Ureter (tissue), 1 donor: ENCODE results near the gene NADSYN1. TPM values are rescaled to one million over a fixed set of nuclear protein-coding genes. Genes with fewer than 3 reads are reported as not detected.

Experiments used
- DNase-seq: peaks from one replicate; pipeline ENCODE4 v3.0.0-alpha.2; 2020; ENCODE audit warnings: low spot score
- total RNA-seq: library from RNA; stranded (reverse); gene quantifications from one replicate; pipeline ENCODE4 v1.2.4, GENCODE V29; 2023
- donor health status: DM: yes; HTN: yes; CAD: no.

The NADSYN1 gene
- total RNA-seq, 1 donor from 2014 or later, result 262 TPM

DNA sequence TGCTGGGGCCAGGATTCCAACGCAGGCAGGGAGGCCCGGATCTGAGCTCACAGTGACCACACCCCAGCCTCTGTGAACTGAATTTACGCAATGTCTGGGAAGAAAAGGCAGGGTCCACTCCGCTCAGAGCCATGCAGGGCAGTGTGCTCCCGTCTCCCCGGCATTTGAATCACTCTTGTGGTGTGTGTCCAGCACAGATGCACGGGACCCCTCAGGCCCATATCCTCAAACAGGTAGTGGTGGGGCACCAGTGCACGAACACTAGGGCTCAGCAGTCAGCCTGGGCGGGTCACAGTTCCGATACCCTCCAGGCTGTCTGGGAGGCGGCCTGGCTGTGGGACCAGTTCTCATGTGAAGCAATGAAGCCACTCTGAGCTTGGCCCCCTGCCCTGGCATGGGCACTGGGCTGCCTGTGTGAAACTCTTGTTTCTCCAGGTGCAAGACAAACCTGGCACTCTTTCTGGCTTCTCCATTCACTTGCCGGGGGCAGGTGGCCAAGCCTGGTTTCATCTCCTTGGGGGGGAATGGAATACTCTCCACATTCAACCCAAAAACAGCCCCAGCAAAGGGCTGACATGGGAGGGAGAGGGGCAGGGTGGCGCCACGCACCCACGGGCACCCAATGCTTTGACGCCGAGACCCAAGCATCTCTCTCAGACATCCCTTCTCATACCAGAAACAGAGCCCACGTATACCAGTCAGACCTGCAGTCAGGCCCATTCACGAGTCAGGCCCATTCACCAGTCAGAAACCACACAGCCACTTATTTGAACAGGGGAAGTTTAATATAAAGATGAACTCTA lies 19.2 kb upstream of the NADSYN1 start:
- DNase-seq, result no peak

DNA sequence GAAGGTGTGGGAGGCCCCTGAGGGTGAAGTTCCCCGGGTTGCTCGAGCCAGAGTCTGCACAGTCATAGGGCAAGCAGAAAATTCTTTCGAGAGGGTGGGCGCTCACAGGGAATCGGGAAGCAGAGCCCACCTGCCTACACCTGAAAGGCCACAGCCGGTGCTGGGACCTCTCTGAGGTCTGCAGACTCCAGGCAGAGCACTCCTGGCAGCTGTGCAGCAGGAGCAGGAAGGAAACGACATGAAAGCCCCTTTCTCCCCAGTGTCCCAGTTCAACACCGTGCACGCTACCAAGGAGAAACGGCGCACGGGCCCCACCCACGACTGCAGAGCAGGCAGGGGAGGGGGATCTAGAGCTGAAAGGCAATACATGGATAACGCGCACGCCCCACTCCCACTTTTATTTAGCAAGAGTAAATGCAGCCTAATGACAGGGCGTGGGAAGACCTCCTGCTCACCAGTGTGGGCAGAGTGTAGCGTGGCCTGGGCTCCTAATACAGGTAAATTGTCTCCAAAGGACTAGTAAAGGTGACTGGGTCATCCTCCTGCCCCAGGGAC lies 18.4 kb upstream of the NADSYN1 start:
- no peak for DNase-seq

DNA sequence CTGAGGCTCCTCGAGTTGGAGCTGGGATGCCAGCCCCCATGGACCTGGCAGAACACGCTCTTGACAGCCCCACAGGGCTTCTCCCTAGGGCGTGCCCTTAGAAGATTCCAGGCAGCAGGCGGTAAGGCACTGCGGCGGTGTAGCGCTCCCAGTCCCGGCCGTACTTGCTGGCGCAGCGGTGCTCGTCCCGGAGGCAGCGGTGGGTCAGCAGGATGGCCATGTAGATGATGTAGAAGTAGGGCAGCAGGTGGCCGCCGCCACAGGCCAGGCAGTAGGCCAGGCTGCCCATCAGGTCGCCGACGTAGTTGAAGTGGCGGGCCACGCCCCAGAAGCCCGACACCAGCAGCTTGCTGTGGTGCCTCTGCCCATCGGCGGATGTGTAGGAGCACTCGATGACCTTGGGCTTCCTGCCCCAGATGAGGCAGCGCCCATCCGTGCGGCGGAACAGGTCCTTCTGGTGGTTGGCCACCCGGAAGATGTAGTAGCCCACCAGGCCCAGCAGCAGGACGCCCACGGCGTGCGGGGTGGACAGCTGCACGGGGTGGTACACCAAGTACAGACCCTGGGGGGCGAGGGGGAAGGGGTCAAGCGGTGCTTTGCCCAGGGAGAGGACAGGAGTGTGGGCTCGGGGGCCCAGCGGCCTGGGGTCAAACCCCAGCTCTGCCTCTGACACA lies 17.6 kb upstream of the NADSYN1 start:
- no peak for DNase-seq

DNA sequence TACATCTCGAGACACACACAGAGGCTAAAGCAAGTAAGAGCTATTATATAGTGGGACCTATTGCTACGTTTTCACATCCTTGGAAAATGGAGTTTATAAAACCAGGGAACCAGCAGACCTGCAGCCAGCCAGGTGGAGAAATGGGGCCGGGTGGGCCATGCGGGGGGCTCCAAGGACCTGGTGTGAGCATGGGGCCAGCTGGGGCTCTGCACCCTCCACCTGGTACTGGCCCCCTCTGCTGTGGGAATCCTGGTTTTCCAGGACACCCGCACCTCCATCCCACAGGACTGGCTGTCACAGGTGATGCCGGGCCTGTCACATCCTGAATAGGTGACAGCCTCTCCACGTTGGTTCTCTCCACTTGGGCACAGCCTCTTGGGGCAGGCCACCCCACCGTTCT lies 16.1 kb upstream of the NADSYN1 start:
- no peak for DNase-seq

DNA sequence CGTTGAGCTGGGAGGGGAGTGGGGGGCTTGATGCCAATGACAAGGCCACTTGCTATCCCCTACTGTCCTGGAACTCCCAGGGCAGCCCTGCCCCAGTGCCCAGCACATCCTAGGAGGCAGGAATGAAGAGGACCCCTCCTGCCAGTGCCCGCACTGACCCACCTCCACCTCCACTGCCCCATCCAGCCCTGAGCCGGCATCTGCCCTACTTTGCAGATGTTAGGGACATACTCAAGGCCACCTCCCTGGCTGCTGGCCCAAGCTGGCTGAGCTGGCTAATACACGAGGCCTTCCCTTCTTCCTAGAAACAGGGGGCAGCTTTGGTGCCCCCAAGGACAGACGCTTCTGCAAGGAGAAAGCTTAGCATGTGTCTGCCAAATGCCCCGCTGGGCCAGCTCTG lies 15.6 kb upstream of the NADSYN1 start:
- DNase-seq, result no peak

DNA sequence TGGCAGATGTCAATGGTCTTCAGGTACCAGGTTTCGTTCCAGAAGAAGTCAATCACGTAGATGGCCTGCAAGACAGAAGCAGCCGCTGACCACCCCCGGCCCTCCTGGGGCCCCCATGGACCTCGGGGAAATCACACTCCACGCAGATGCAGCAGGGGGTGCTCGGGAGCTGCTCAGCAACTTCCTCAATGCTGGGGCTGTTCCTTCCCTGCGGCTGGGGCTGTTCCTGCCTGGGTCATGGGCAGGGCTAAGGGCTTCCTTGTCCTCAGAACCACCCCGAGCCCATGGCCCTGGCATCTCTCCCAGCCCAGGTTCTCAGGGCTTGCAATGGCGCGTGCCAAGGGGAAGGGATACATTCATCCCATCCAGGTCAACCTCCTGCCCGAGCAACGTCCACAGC lies 15.1 kb upstream of the NADSYN1 start:
- no peak for DNase-seq

DNA sequence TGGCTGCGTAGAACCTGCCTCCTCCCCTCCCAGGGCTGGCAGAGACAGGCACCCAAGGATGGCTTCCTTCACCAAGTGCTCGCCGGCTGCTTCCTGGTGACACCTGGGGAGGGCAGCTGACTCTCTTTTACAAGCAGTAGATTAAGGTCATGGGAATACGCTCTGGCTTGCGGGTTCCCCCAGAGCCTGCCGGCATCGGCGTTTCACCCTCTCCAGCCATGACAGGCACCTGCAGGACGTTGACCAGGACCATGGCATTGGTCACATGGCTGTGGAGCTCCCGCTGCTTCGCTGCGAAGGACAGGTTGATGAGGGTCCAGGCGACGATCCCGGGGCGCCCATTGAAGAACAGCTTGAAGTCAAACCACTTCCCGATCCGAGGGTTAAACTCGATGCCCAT lies 14.4 kb upstream of the NADSYN1 start:
- no peak for DNase-seq

DNA sequence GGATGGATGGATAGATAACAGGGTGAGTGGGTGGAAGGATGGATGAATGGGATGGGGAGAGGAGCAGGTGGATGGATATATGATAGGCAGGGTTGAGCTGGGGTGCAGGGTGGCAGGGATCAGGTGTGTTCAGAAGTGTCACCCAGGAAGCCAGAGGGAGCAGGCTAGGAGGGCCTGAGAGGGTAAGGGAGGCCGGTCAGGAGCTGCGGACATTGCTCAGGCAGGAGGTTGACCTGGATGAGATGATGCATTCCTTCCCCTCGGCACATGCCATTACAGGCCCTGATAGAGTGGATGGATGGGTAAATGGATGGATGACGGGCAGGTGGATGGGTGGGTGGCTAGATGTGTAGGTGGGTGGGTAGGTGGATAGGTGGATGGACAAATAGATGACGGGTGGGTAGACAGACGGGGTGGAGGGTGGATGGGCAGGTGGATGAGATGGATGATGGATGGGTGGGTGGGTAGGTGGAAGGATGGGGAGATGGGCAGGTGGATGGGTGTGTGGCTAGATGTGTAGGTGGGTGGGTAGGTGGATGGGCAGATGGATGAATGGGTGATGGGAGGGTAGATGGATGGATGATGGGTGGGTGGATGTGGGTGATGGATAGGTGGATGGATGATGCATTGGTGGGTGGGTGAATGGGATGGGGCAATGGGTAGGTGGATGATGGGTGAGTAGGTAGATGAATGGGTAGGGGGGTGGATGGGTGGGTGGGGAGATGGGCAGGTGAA lies 12.8 kb upstream of the NADSYN1 start:
- DNase-seq, result no peak

DNA sequence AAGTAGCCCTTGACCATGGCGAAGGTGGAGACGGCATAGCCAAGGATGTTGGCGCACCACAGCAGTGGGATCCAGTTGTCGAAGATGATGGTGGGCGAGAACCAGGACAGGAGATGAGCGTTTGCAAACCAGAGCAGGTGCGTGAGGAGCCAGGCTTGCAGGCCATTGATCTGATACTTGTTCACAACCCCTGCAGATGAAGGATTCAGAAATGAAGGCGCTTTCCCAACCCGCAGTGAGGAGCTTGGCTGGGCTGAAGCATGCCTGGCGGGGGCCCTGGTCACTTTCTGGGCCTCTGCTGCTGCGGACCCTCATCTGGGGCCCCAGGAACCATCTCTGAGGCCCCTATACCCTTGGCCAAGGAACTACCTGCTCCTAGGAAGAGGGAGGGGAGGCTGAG lies 11.8 kb upstream of the NADSYN1 start:
- DNase-seq, result no peak

DNA sequence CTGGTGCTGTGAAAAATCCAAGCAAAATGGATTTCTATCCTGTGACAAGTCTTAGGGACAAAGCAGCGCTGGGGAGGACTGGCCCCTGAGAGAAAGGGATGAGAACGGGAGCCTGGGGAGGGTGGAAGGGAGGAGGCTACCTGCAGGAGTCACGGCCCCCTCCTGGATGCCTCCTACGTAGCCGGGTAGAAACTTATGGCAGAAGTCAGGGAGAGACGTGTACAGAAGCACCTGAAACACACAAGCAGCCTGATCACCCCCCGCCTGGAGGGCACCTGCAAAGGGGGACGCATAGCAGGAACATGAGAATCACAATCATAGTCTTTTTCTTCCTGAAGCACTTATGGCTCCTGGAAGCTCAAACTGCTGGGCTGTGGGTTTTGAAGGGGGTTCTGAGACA lies 10.9 kb upstream of the NADSYN1 start:
- DNase-seq, result no peak

DNA sequence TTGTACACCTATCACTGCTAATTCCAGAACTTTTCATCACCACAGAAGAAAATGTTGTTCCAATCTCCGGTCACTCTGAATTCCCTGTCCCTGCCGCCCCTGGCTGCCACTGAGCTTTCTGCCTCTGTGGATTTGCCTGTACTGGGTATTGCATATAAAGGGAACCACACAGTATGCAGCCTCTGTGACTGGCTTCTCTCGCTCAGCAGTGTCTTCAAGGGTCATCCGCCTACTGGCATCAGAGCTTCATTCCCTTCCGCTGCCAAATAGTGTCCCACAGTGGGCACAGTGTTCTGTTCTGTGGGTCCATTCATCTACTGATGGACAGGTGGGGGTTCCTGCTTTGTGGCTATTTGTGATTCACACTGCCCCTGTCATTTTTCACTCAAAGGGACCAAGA lies 10.1 kb upstream of the NADSYN1 start:
- DNase-seq, result no peak

DNA sequence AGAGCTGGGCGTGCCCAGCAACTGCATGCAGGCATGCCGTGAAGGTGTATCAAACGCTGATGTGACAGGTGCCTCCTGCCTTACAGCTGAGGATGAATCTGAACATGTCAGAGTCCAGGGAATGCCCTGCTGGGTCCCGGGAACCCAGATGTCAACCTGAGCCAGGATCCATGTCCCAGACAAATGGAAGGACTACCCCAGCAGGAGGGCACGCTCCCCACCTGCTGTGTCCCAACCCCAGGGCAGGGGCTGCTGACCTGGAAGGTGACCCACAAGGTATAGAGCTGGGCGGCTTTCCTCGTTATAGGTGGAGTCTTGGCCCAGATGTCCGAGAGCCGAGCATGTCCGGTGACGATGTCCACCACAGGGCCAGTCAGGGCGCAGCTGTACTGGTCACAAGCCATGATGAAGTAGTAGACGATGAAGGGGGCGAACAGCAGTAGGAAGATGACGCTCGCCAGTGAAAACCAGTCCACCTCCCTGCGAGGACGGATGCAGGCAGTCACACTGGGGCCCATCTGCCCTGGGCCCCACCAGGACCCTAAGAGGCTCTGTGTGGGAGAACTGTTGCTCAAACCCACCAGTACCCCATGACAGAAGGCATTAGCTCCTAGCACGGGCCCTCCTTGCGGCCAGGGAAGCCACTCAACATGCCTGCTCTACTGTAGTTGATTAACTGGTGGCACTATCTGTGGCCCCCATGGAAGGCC lies 9.1 kb upstream of the NADSYN1 start:
- DNase-seq, result no peak

DNA sequence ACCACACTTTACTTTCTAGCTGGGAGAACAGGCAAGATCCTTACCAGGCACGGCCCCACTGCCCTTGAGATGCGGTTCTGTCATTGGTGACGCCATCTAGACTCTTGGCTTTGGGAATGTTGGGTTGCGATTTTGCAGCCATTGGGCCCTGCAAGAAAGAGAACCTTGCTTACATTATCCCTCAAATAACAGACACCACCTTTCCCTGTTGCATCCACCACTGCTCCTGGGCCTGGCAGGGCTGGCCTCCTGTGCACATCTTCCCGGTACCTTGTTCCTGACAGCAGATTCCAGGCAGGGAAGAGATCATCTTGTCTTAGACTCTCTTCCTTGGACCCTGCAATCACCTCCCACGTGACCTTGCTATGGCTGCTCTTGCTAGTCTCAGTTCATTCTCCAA lies 8.2 kb upstream of the NADSYN1 start:
- no peak for DNase-seq

DNA sequence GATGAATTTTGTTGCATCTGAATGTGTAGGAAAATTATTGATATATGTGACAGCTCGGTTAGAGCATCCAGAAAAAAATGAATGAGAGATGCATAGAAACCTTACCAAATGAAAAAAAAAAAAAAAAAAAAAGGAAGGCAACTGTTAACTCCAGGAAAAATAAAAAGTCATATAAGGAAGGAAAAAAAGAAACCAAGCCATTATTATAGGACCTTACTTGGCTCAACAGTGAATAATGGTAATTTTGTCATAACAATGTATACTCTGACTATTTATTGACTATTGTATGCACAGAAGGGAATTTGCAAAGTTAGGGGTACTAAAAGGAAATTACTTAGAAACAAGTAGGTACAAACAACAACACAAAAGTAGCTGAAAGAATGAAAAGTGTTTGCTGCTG lies 6.9 kb upstream of the NADSYN1 start:
- no peak for DNase-seq

DNA sequence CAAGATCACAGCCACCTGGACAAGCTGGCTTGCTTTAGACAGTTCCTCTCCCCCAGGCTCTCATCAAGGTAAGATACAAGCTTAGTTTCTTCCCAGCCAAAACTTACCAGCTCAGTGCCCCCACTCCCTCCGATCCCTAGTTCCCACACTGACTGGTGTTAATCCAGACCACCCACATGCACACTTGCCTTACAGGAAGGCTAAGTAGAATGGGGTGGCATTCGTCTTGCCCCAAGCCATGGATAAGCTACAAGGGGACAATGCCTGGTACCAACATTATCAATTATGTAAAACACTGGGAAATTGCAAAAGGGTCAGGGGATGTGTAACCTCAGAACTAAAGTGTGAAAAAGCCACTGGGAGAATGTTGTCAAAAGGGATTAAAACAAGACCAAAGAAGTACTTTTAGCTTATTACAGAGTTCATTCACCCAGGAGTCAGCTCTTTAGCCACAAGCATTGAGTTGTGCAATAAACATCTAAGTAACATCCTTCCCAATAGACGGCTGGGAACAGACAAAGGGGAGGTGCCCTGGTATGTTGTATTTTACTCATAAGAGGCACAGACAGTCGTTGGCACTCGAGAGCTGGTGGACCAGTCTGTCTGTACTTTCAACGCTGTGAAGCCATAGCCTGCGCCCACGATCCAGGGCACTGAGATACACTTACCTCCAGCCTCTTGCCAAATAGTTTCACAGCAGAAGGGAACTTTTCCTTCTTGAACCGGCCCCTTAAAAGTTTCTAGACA lies 5.9 kb upstream of the NADSYN1 start:
- no peak for DNase-seq

DNA sequence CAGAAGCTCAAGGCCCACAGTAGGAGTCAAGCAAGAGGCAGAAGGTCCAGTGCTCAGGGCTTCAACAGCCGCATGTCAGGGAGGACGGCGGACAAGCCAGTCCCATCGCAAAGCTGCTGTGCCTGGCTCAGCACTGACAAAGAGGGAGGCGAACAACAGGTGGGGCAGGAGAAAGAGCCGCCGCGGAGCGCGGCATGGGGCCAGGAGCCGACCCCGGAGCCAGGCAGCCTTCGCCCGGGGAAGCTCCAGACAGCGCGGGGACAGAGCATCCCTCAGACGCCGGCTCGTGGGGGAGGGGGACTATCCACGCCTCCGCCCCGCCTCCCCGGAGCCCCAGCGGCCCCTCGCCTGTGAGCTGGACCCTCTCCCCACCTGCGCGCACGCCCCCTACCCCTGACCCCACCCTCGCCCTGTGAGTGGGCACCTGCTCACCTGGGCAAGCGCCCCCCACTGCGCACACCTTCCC lies 5.2 kb upstream of the NADSYN1 start:
- DNase-seq, result peak; percentile 61

DNA sequence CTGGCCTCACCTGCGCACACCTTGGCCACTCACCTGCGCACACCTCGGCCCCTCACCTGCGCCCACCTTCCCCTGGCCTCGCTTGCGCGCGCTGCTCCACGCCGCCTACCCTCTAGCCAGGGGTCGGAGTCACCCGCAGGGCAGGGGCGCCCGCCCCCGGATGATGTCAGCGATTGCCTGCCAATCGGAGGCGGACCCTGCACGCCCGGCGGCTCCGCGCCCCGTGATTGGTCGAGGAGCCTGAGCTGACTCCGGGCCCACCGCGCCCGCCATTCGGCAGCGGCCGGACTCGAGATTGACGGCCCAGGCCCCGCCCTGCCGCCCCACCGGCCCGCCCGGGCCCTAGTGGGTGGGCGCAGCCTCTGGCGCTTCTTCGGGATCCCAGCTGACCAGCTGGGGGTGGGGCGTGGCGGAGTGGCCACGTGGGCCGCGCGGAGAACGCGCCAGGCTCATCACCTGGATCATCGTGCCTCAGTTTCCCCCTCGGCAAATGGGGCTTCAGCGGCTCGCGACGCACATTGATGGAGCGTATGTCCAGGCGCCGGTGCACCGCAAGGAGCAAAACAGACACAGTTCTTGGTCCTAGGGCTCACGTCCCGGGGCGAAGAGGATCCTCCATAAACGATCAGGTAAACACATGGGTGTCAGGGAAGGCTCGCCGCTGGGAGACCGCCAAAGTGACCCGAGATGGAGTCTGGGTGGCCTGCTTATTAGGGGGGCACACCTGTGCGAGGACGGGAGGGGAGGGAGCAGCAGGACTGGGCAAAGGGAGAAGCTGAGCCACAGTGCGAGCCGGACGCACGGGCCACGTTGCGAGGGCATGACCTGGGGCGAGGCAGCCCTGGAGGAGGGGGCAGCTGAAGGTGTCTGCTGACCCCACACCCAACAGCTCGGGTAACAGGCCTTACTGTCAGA lies 4.5 kb upstream of the NADSYN1 start, which contains the start of gene DHCR7:
Gene DHCR7, minus strand, starts transcription at position 137 of the 915 bp plus-strand sequence. CDS start 3,441 bp downstream, outside the sequence.
- peak; percentile 95 for DNase-seq

DNA sequence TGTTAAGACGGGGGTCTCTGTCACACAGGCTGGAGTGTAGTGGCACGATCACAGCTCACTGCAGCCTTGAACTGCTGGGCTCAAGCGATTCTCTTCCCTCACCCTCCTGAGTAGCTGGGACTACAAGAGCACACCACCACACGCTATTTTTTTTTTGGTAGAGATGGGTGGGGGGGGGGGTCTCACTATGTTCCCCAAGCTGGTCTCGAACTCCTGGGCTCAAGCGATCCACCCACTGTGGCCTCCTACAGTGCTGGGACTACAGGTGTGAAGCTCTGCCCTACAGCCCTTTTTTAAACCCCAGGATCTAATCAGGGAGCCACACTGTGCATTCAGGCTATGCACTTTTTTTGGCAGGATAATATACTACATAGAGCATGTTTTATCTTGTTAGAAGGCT lies 3.4 kb upstream of the NADSYN1 start:
- DNase-seq, result no peak

DNA sequence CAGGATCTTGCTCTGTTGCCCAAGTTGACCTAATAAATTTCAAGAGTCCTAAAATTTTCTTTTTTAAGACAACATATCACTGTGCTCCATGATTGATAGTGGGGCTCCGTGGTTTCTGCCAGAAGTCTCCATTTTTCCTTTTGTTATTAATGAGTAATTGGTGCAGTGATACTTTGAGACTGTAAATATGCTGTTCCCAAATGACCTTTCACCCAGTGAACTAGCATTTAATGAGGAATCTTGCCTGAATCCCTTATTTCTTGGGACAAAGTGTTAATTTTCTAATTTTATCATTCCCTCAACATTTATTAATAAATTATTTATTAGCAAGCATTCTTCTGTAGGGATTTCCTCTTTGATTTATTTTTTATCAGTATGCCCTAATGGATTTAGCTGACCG lies 2.5 kb upstream of the NADSYN1 start:
- DNase-seq, result no peak

DNA sequence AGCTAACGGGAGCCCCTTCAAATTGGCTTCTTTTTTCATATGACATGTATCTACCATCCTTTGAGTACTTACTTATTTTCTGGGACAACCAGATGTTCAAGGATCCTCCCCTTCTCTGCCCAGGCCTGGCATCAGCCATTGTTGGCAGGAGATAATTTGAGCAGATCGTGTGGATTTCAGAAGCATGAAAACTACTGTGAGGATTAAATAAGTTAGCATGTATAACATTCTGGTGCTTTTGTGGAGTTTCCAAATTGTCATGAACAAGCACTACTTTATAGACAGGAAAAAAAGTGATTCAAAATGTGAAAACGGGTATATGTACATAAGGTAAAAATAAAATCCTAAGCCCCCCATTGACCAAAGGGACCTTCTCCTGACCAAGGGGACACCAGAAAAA lies 2.1 kb upstream of the NADSYN1 start:
- DNase-seq, result no peak
